Nephron progenitor cell (in vitro differentiated cells): ENCODE data around the gene GNG8.

Experiments used
- DNase-seq: peaks from one replicate; pipeline ENCODE4 v3.0.0; 2021
- H3K27ac Mint-ChIP-seq: 2 replicates; pipeline ENCODE4 v1.8.0; 2021; ENCODE audit warnings: mild to moderate bottlenecking, moderate library complexity, mixed read lengths
- H3K27me3 Mint-ChIP-seq: 2 replicates; pipeline ENCODE4 v1.8.0; 2021; ENCODE audit warnings: mild to moderate bottlenecking, low read depth, mixed read lengths; ENCODE audit not compliant: poor library complexity
- H3K36me3 Mint-ChIP-seq: 2 replicates; pipeline ENCODE4 v1.8.0; 2021; ENCODE audit warnings: low read depth, mixed read lengths
- H3K4me1 Mint-ChIP-seq: 2 replicates; pipeline ENCODE4 v1.8.0; 2021; ENCODE audit warnings: mixed read lengths
- H3K4me3 Mint-ChIP-seq: 2 replicates; pipeline ENCODE4 v1.8.0; 2021; ENCODE audit warnings: mild to moderate bottlenecking, moderate library complexity, mixed read lengths
- H3K9me3 Mint-ChIP-seq: 2 replicates; pipeline ENCODE4 v1.8.0; 2021; ENCODE audit warnings: mild to moderate bottlenecking, moderate library complexity, mixed read lengths
- CTCF ChIP-seq: fragments of 200-600 bp; sonication (generic); IDR thresholded peaks from 2 replicates; pipeline ENCODE4 v1.5.0; 2021; ENCODE audit warnings: antibody characterized with exemption

GNG8 gene

GRCh38 chr19:46660008-46660517 lies 24.1 kb upstream of the GNG8 start:
- Mint-ChIP-seq H3K4me1 (peaks cover 29% of the 10 kb centered on the region), H3K36me3 (peaks cover 14% of the 10 kb centered on the region), H3K27ac (peak overlapping the region; percentile 95), H3K9me3 (no peaks in the 10 kb centered on the region), H3K4me3 (peak overlapping the region; percentile 94), H3K27me3 (peaks cover 16% of the 10 kb centered on the region)
- DNase-seq, result peak; percentile 65
- TF ChIP-seq CTCF, result no peak

GRCh38 chr19:46659151-46660007 lies 23.4 kb upstream of the GNG8 start:
- Mint-ChIP-seq H3K27me3 (peaks cover 15% of the 10 kb centered on the region), H3K4me1 (peaks cover 35% of the 10 kb centered on the region), H3K27ac (peak overlapping the region; percentile 95), H3K36me3 (peaks cover 14% of the 10 kb centered on the region), H3K9me3 (no peaks in the 10 kb centered on the region), H3K4me3 (peak overlapping the region; percentile 94)
- DNase-seq, result peak; percentile 79
- no peak for TF ChIP-seq CTCF

- Mint-ChIP-seq H3K36me3 (peaks cover 37% of the 10 kb centered on the region), H3K9me3 (no peaks in the 10 kb centered on the region), H3K4me3 (no peak overlapping the region), H3K4me1 (peaks cover 37% of the 10 kb centered on the region), H3K27me3 (peaks cover 26% of the 10 kb centered on the region), H3K27ac (no peak overlapping the region)
- no peak for DNase-seq
- no peak for TF ChIP-seq CTCF
These were observed 20.5 kb upstream of the GNG8 start for GRCh38 chr19:46656541-46656940.

- peaks cover 16% of the 10 kb centered on the region for H3K9me3 Mint-ChIP-seq
- TF ChIP-seq CTCF, result no peak
- H3K4me3 Mint-ChIP-seq, result peak overlapping the region; percentile 67
- peaks cover 32% of the 10 kb centered on the region for H3K4me1 Mint-ChIP-seq
- peaks cover 55% of the 10 kb centered on the region for H3K36me3 Mint-ChIP-seq
- peak; percentile 16 for DNase-seq
- peaks cover 45% of the 10 kb centered on the region for H3K27me3 Mint-ChIP-seq
- peak overlapping the region; percentile 92 for H3K27ac Mint-ChIP-seq
These were observed 18.7 kb upstream of the GNG8 start for GRCh38 chr19:46654621-46655152.

- DNase-seq, result no peak
- peaks cover 72% of the 10 kb centered on the region for H3K27me3 Mint-ChIP-seq
- peaks cover 27% of the 10 kb centered on the region for H3K4me1 Mint-ChIP-seq
- peaks cover 62% of the 10 kb centered on the region for H3K36me3 Mint-ChIP-seq
- peak overlapping the region; percentile 41 for H3K4me3 Mint-ChIP-seq
- no peak for TF ChIP-seq CTCF
- H3K27ac Mint-ChIP-seq, result no peak overlapping the region
- peaks cover 41% of the 10 kb centered on the region for H3K9me3 Mint-ChIP-seq
These were observed 14.4 kb upstream of the GNG8 start for GRCh38 chr19:46650445-46650844.
